ENCODE measurements around the gene SOX18. TPM values are rescaled to one million over a fixed set of nuclear protein-coding genes. Genes with fewer than 3 reads are reported as not detected.
A peak's percentile ranks its signal among the peaks of the same experiment; 100 is the strongest.

The SOX18 gene
- total and polyA plus RNA-seq, 2 of the 8 experiments (the other 6 are each of a cell fraction or from before 2014, with no cell fraction given): 0.09 TPM; not detected in 1

- H3K4ac ChIP-seq (replicated peaks; ENCODE audit: insufficient read length, low read depth, low read length): no peak overlapping the region
- no peak overlapping the region for H2BK12ac ChIP-seq (ENCODE audit: low read depth, low read length)
- 0 out of 2 replicates have a peak overlapping the region, but pooled peaks have one; percentile 53 for H2AK5ac ChIP-seq (ENCODE audit: low read depth, low read length)
- H2AFZ ChIP-seq (ENCODE audit: low read length): no peak overlapping the region
- no peaks in the 10 kb centered on the region for H3K9me3 ChIP-seq (ENCODE audit: insufficient read depth in 2 of 2, low read depth in 1 of 2, low read length in 1 of 2)
- H4K20me1 ChIP-seq (replicated peaks in 1 of 2; ENCODE audit: control insufficient read depth in 1 of 2, insufficient read depth in 2 of 2, low read length in 2 of 2): peaks cover 2 to 3% of the 10 kb centered on the region in 2 experiments
- ChIA-PET POLR2A (ENCODE audit: partially characterized antibody) (interaction anchor here (0.6 to 1.2 kb wide), 2 partner anchors 9 to 11 kb away, joined by 3 read pairs; no protein-coding TSS in a partner anchor), CTCF (ENCODE audit: partially characterized antibody) (interaction anchor here (0.6 to 4.5 kb wide), 5 partner anchors 9 to 38 kb away, joined by 3 to 28 read pairs (median 4); partner anchors contain the start of gene LKAAEAR1)
- no peak overlapping the region for H4K8ac ChIP-seq (ENCODE audit: extremely low read depth, insufficient read depth, low read length)
- H3K18ac ChIP-seq (ENCODE audit: extremely low read depth, low read length): no peak overlapping the region
- H3K23me2 ChIP-seq (ENCODE audit: low read depth, low read length): peaks cover 5% of the 10 kb centered on the region; the same call in 1 of the 2 replicates
- no peak overlapping the region for H2BK20ac ChIP-seq (ENCODE audit: low read length)
- no peaks in the 10 kb centered on the region for H3K79me2 ChIP-seq (ENCODE audit: control insufficient read depth in 1 of 2, insufficient read depth in 2 of 2, low read length in 2 of 2)
- DNase-seq (ENCODE audit: low read depth in 1 of 2, low spot score in 2 of 2) (no peak), FAIRE-seq (no peak)
- H4K91ac ChIP-seq (replicated peaks; ENCODE audit: insufficient read length, low read length): no peak overlapping the region
- no peaks in the 10 kb centered on the region for H3K36me3 ChIP-seq (ENCODE audit: control insufficient read depth in 2 of 4, insufficient read depth in 4 of 4, low read length in 3 of 4)
- H2BK120ac ChIP-seq (replicated peaks; ENCODE audit: low read depth, low read length): no peak overlapping the region
- no peak overlapping the region for H3K56ac ChIP-seq (replicated peaks; ENCODE audit: insufficient read length, low read depth, low read length)
- no peak overlapping the region for H3K27ac ChIP-seq (ENCODE audit: low read depth, low read length)
- H3K4me1 ChIP-seq (replicated peaks in 1 of 4; ENCODE audit: control insufficient read depth in 3 of 4, insufficient read depth in 4 of 4, low read length in 3 of 4): peaks cover 0 to 7% (median 2%) of the 10 kb centered on the region in 4 experiments; a peak in 3 of 7 replicates
- H3K9ac ChIP-seq (replicated peaks in 1 of 4; ENCODE audit: extremely low read depth in 1 of 4, low read depth in 3 of 4, low read length in 3 of 4): no peak overlapping the region
- H3K79me1 ChIP-seq (ENCODE audit: low read depth, low read length): no peaks in the 10 kb centered on the region
- WGBS, 2 experiments (ENCODE audit: extremely low coverage in 1 of 2, insufficient coverage in 1 of 2, insufficient read length in 1 of 2, insufficient replicate concordance in 2 of 2, low coverage in 1 of 2, low lambda C conversion rate in 2 of 2, missing lambda C conversion rate in 1 of 2): 81% methylated on average over 9 of the region's 9 CpGs; no CpG with 5 or more reads in 1 of the 2 experiments
- H4K5ac ChIP-seq (ENCODE audit: insufficient read length, low read depth, low read length): no peak overlapping the region
- peaks cover 0 to 2% (median 0%) of the 10 kb centered on the region in 4 experiments; a peak in 1 of 7 replicates for H3K27me3 ChIP-seq (replicated peaks in 1 of 4; ENCODE audit: control insufficient read depth in 3 of 4, extremely low read depth in 1 of 4, insufficient read depth in 3 of 4, low read length in 3 of 4)
- no peak overlapping the region for H3K4me3 ChIP-seq (ENCODE audit: extremely low read depth in 1 of 4, insufficient read depth in 2 of 4, low read depth in 3 of 4, low read length in 4 of 4)
- no peak overlapping the region for H3K14ac ChIP-seq (ENCODE audit: insufficient read length)
- no peak overlapping the region for H3K4me2 ChIP-seq (ENCODE audit: insufficient read depth in 1 of 2, low read depth in 2 of 2, low read length in 2 of 2)
- H2BK5ac ChIP-seq (ENCODE audit: low read depth, low read length): no peak overlapping the region
- H2BK15ac ChIP-seq (ENCODE audit: low read length): no peak overlapping the region
- H3K23ac ChIP-seq (ENCODE audit: insufficient read length): no peak overlapping the region
- TF ChIP-seq TAF7 (optimal IDR thresholded peaks at IDR 0.05; ENCODE audit: borderline replicate concordance, low read depth, low read length): no peak
- no peak for TF ChIP-seq SP2 (IDR thresholded peaks at IDR 0.05; ENCODE audit: low read length)
- TF ChIP-seq ASH2L (IDR thresholded peaks at IDR 0.05; ENCODE audit: low read length): no peak
- no peak for TF ChIP-seq TCF12 (IDR thresholded peaks at IDR 0.05; ENCODE audit: low read depth, low read length)
- TF ChIP-seq SUZ12 (IDR thresholded peaks at IDR 0.05; ENCODE audit: low read length): no peak
- no peak for TF ChIP-seq RXRA (IDR thresholded peaks at IDR 0.05; ENCODE audit: insufficient read depth, low read depth, low read length)
- TF ChIP-seq SAP30 (IDR thresholded peaks at IDR 0.05; ENCODE audit: insufficient read depth, insufficient replicate concordance, low read length): no peak
- TF ChIP-seq TBP (IDR thresholded peaks at IDR 0.05; ENCODE audit: low read depth, low read length): no peak
- TF ChIP-seq TEAD4 (IDR thresholded peaks at IDR 0.05; ENCODE audit: low read depth, low read length): no peak
- no peak for TF ChIP-seq KDM1A (IDR thresholded peaks at IDR 0.05; ENCODE audit: borderline replicate concordance, low read length)
- TF ChIP-seq MAX (IDR thresholded peaks at IDR 0.05): no peak
- no peak for TF ChIP-seq E2F6 (IDR thresholded peaks at IDR 0.05)
- no peak for TF ChIP-seq EZH2 (IDR thresholded peaks at IDR 0.05; ENCODE audit: low read depth, low read length, severe bottlenecking)
These were observed 43.6 kb upstream of the SOX18 start for GRCh38 chr20:64093013-64093503.

All from H1 (cell line).